ENCODE measurements around the gene A4GNT. TPM values are rescaled to one million over a fixed set of nuclear protein-coding genes. Genes with fewer than 3 reads are reported as not detected.

Gene A4GNT
- total RNA-seq, 1 donor from 2014 or later = not detected

GRCh38 chr3:138135146-138135832 is 3.1 kb upstream of the A4GNT start:
- no peak overlapping the region for H3K27ac Mint-ChIP-seq (ENCODE audit: unreplicated experiment)
- H3K4me3 Mint-ChIP-seq (ENCODE audit: unreplicated experiment) = no peak overlapping the region
- DNase-seq = no peak
- no peaks in the 10 kb centered on the region for H3K4me1 Mint-ChIP-seq (ENCODE audit: low read depth, unreplicated experiment)
- TF ChIP-seq, protein P1, sequence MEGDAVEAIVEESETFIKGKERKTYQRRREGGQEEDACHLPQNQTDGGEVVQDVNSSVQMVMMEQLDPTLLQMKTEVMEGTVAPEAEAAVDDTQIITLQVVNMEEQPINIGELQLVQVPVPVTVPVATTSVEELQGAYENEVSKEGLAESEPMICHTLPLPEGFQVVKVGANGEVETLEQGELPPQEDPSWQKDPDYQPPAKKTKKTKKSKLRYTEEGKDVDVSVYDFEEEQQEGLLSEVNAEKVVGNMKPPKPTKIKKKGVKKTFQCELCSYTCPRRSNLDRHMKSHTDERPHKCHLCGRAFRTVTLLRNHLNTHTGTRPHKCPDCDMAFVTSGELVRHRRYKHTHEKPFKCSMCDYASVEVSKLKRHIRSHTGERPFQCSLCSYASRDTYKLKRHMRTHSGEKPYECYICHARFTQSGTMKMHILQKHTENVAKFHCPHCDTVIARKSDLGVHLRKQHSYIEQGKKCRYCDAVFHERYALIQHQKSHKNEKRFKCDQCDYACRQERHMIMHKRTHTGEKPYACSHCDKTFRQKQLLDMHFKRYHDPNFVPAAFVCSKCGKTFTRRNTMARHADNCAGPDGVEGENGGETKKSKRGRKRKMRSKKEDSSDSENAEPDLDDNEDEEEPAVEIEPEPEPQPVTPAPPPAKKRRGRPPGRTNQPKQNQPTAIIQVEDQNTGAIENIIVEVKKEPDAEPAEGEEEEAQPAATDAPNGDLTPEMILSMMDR (IDR thresholded peaks at IDR 0.05; ENCODE audit: partially characterized antibody, unreplicated experiment) = no peak
- no peaks in the 10 kb centered on the region for H3K9me3 Mint-ChIP-seq (ENCODE audit: unreplicated experiment)
- no peaks in the 10 kb centered on the region for H3K27me3 Mint-ChIP-seq (ENCODE audit: unreplicated experiment)
- H3K36me3 Mint-ChIP-seq (ENCODE audit: unreplicated experiment) = no peaks in the 10 kb centered on the region

DNA sequence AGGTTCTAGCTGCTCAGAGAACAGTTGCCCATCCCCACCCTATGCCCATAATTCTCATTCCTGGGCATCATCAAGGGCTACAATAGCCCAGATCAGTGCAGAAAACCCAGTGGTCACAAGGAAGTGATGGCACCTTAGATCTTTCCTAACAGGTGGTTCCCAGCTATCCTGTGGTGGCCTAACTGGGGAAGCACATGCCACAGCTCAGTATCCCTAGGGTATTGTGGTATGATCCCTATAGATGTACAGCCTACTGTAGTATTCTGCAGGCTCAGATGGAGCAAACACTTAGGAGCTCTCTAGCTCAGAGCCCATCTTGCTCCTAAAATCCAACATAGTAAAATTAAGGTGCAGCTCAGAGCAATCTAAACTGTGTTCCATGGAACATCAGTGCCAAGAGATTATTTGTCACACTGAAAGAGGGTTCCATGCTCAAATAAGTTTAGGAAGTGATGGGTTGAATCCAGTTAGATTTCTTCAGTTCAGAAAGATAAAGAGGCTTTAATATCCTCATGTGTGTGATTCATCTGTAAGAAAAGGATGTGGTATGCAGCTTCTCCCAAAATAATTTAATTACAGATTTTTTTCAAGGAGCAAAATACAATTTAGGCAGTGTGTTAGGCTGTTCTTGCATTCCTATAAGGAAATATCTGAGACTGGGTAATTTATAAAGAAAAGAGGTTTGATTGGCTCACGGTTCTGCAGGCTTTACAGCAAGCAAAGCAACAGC is 4.4 kb downstream of the A4GNT start:
- Mint-ChIP-seq H3K9me3 (ENCODE audit: unreplicated experiment) (no peaks in the 10 kb centered on the region), H3K27me3 (ENCODE audit: unreplicated experiment) (no peaks in the 10 kb centered on the region), H3K4me1 (ENCODE audit: low read depth, unreplicated experiment) (no peaks in the 10 kb centered on the region), H3K27ac (ENCODE audit: unreplicated experiment) (no peak overlapping the region), H3K36me3 (ENCODE audit: unreplicated experiment) (peaks cover 9% of the 10 kb centered on the region), H3K4me3 (ENCODE audit: unreplicated experiment) (no peak overlapping the region)
- TF ChIP-seq, protein P1 (IDR thresholded peaks at IDR 0.05; ENCODE audit: partially characterized antibody, unreplicated experiment) = no peak
- DNase-seq = no peak

DNA sequence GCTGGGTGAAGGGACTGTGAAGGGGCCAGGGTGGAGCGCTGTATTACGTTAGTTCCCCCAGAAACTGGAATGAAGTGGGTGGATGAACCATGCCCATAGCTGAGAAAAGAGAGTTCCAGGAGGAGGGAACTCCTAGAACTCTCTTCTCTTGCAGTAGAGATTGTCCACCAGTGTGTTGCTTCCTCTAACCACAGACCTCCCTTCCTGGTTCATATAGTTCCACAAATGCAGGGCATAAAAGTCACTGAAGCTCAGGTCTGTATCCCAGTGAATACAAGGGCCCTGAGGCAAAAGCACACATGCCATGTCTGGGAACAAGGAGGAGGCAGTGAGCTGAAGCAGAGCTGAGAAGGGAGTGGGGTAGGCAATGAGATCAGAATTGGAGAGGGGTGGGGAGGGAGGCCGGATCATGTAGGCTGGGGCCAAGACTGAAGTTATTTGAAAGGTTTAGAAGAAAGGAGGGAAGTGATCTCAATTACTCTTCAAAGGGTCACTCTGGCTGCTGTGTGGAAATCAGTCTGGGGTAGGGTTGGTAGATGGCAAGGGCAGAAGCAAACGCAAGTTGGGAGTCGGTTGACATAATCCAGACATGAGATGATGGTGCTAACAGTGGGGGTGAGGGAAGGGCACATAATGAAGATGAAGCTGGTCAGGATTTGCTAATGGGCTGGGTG is 6.5 kb downstream of the A4GNT start:
- no peak overlapping the region for H3K27ac Mint-ChIP-seq (ENCODE audit: unreplicated experiment)
- no peaks in the 10 kb centered on the region for H3K27me3 Mint-ChIP-seq (ENCODE audit: unreplicated experiment)
- TF ChIP-seq, protein P1 (IDR thresholded peaks at IDR 0.05; ENCODE audit: partially characterized antibody, unreplicated experiment) = no peak
- H3K4me1 Mint-ChIP-seq (ENCODE audit: low read depth, unreplicated experiment) = no peaks in the 10 kb centered on the region
- peaks cover 9% of the 10 kb centered on the region for H3K36me3 Mint-ChIP-seq (ENCODE audit: unreplicated experiment)
- no peaks in the 10 kb centered on the region for H3K9me3 Mint-ChIP-seq (ENCODE audit: unreplicated experiment)
- DNase-seq = no peak
- no peak overlapping the region for H3K4me3 Mint-ChIP-seq (ENCODE audit: unreplicated experiment)

DNA sequence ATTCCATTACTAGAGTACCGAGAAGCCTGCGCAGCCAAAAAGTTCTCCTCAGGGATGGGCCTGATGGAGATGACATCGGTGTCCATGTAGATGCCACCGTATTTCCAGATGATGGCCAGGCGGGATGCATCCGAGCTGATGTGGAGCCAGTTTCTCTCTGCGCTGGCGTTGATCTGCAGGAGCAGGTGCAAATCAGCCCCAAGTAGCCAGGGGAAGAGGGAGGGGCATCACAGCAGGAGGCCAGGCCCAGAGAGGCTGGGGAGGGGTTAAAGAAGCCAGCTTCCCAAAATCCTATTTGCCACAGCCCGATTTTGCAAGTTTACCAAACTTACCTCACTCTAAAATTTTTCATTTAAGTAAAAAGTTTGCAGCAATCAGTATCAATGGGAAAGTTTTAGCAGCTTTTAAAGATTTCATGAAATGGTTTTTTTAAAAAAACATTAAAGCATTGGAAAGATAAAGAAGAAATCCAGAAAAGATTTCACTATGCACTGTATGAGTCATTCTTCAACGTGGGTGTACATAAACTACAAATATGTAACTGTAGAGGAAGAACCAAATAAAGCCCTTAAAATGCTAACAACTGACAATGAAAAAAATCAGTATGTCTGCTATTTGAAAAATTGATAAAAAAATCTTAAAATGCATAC is 7.4 kb downstream of the A4GNT start:
- DNase-seq = no peak
- Mint-ChIP-seq H3K9me3 (ENCODE audit: unreplicated experiment) (no peaks in the 10 kb centered on the region), H3K36me3 (ENCODE audit: unreplicated experiment) (peaks cover 9% of the 10 kb centered on the region), H3K4me3 (ENCODE audit: unreplicated experiment) (no peak overlapping the region), H3K27ac (ENCODE audit: unreplicated experiment) (no peak overlapping the region), H3K4me1 (ENCODE audit: low read depth, unreplicated experiment) (no peaks in the 10 kb centered on the region), H3K27me3 (ENCODE audit: unreplicated experiment) (no peaks in the 10 kb centered on the region)
- TF ChIP-seq, protein P1 (IDR thresholded peaks at IDR 0.05; ENCODE audit: partially characterized antibody, unreplicated experiment) = no peak
